ENCODE results near the gene C1QTNF1. TPM values are rescaled to one million over a fixed set of nuclear protein-coding genes. Genes with fewer than 3 reads are reported as not detected.

Gene C1QTNF1
- total and polyA plus RNA-seq, 9 of the 15 experiments (the other 6 are each of a cell fraction or from before 2014, with no cell fraction given) = 0.09 TPM; not detected in 8

DNA sequence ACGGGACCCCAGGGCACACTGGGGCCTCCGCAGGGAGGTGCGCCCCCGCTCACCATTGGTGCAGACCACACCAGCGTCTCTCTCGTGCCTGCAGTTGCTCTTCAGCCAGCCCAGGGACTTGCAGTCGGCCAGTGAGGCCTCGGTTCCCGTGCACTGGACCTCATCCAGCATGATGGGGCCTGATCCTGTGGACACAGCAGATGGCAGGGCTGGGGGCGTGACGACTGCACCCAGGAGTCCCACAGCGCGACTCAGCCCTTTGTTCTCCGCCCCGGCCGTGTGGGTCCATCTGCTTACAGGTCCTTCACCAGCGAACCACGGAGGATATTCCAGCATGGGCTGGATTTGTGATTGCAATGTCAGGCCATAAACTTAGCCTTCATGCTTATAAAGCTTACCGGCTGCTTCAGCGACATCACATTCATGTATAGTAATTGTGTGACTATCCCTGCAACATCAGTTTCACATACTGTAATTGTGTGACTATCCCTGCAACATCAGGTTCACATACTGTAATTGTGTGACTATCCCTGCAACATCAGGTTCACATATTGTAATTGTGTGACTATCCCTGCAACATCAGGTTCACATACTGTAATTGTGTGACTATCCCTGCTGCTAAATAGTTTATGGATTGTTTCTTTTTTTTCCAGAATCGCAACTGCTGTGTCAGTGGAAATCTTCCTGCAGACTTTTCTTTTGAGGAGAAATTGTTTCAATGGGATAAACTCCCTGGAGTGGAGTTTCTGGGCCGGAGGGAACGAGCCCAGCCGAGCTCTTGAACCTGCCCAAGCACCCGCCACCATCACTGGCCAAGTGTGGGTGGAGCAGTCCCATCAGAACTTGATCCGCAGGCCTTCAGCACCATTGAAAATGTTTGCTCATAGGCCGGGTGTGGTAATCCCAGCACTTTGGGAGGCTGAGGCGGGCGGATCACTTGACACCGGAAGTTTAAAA lies 49.1 kb upstream of the C1QTNF1 start (continued):
- TF ChIP-seq, protein P1, sequence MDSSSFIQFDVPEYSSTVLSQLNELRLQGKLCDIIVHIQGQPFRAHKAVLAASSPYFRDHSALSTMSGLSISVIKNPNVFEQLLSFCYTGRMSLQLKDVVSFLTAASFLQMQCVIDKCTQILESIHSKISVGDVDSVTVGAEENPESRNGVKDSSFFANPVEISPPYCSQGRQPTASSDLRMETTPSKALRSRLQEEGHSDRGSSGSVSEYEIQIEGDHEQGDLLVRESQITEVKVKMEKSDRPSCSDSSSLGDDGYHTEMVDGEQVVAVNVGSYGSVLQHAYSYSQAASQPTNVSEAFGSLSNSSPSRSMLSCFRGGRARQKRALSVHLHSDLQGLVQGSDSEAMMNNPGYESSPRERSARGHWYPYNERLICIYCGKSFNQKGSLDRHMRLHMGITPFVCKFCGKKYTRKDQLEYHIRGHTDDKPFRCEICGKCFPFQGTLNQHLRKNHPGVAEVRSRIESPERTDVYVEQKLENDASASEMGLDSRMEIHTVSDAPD (CRISPR knock-in tag; IDR thresholded peaks at IDR 0.05) = no peak
- TF ChIP-seq, protein P2, sequence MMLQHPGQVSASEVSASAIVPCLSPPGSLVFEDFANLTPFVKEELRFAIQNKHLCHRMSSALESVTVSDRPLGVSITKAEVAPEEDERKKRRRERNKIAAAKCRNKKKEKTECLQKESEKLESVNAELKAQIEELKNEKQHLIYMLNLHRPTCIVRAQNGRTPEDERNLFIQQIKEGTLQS (IDR thresholded peaks at IDR 0.05) = no peak
- TF ChIP-seq, protein P2 (CRISPR knock-in tag; conservative IDR thresholded peaks at IDR 0.05) = 0 out of 2 replicates have a peak, but pooled peaks have one; percentile 35
- TF ChIP-seq PHF21A (IDR thresholded peaks at IDR 0.05; ENCODE audit: borderline replicate concordance, low read depth) (no peak), JUND (IDR thresholded peaks at IDR 0.05; ENCODE audit: borderline replicate concordance, low read depth, low read length) (peak; percentile 65; the same call in 1 of the 2 replicates), JUND (tag; IDR thresholded peaks at IDR 0.05; ENCODE audit: borderline replicate concordance, low read depth, low read length) (peak; percentile 58; the same call in 1 of the 3 replicates), KAT2B (IDR thresholded peaks at IDR 0.05; ENCODE audit: low read depth, low read length) (no peak), NEUROD1 (IDR thresholded peaks at IDR 0.05; ENCODE audit: borderline replicate concordance, low read depth, low read length, partially characterized antibody) (peak; percentile 92), HLTF (IDR thresholded peaks at IDR 0.05) (no peak), TCFL5 (CRISPR knock-in tag; conservative IDR thresholded peaks at IDR 0.05) (no peak), SUPT5H (IDR thresholded peaks at IDR 0.05) (no peak), ZNF785 (CRISPR knock-in tag; IDR thresholded peaks at IDR 0.05) (no peak), ZNF780A (CRISPR knock-in tag; IDR thresholded peaks at IDR 0.05) (no peak), HMG20A (CRISPR knock-in tag; conservative IDR thresholded peaks at IDR 0.05) (no peak), DDX20 (tag; IDR thresholded peaks at IDR 0.05; ENCODE audit: low read depth) (no peak), TEAD1 (CRISPR knock-in tag; IDR thresholded peaks at IDR 0.05) (peak in 1 of 2 experiments; percentile 88; a peak in 2 of 4 replicates)
- TF ChIP-seq, protein P3, sequence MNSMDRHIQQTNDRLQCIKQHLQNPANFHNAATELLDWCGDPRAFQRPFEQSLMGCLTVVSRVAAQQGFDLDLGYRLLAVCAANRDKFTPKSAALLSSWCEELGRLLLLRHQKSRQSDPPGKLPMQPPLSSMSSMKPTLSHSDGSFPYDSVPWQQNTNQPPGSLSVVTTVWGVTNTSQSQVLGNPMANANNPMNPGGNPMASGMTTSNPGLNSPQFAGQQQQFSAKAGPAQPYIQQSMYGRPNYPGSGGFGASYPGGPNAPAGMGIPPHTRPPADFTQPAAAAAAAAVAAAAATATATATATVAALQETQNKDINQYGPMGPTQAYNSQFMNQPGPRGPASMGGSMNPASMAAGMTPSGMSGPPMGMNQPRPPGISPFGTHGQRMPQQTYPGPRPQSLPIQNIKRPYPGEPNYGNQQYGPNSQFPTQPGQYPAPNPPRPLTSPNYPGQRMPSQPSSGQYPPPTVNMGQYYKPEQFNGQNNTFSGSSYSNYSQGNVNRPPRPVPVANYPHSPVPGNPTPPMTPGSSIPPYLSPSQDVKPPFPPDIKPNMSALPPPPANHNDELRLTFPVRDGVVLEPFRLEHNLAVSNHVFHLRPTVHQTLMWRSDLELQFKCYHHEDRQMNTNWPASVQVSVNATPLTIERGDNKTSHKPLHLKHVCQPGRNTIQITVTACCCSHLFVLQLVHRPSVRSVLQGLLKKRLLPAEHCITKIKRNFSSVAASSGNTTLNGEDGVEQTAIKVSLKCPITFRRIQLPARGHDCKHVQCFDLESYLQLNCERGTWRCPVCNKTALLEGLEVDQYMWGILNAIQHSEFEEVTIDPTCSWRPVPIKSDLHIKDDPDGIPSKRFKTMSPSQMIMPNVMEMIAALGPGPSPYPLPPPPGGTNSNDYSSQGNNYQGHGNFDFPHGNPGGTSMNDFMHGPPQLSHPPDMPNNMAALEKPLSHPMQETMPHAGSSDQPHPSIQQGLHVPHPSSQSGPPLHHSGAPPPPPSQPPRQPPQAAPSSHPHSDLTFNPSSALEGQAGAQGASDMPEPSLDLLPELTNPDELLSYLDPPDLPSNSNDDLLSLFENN (IDR thresholded peaks at IDR 0.05; ENCODE audit: low read depth in 2 of 2, low read length in 2 of 2) = 0 out of 4 replicates have a peak, but pooled peaks of 1 of the 2 experiments have one; percentile 18
- TF ChIP-seq, protein P4, sequence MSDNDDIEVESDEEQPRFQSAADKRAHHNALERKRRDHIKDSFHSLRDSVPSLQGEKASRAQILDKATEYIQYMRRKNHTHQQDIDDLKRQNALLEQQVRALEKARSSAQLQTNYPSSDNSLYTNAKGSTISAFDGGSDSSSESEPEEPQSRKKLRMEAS (CRISPR knock-in tag; IDR thresholded peaks at IDR 0.05) = 0 out of 2 replicates have a peak, but pooled peaks have one; percentile 13
- TF ChIP-seq, protein P5, sequence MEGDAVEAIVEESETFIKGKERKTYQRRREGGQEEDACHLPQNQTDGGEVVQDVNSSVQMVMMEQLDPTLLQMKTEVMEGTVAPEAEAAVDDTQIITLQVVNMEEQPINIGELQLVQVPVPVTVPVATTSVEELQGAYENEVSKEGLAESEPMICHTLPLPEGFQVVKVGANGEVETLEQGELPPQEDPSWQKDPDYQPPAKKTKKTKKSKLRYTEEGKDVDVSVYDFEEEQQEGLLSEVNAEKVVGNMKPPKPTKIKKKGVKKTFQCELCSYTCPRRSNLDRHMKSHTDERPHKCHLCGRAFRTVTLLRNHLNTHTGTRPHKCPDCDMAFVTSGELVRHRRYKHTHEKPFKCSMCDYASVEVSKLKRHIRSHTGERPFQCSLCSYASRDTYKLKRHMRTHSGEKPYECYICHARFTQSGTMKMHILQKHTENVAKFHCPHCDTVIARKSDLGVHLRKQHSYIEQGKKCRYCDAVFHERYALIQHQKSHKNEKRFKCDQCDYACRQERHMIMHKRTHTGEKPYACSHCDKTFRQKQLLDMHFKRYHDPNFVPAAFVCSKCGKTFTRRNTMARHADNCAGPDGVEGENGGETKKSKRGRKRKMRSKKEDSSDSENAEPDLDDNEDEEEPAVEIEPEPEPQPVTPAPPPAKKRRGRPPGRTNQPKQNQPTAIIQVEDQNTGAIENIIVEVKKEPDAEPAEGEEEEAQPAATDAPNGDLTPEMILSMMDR (IDR thresholded peaks at IDR 0.05 in 2 of 3, conservative IDR thresholded peaks at IDR 0.05 in 1 of 3; ENCODE audit: insufficient read depth in 2 of 3, low read depth in 1 of 3, low read length in 3 of 3) = no peak

Data from K562 (cell line).